Astrocyte (in vitro differentiated cells and primary cell): ENCODE data around the gene CACNA2D4. TPM values are rescaled to one million over a fixed set of nuclear protein-coding genes. Genes with fewer than 3 reads are reported as not detected.

ENCODE experiments used
- DNase-seq: peaks from one replicate; pipeline ENCODE4 v3.0.0-alpha.2; 2010; ENCODE audit warnings: low read depth
- FAIRE-seq: peaks from 2 replicates; lab custom pipeline; 2011; peaks lifted over from hg19 to GRCh38; lab: Jason Lieb, UNC
- H2AFZ ChIP-seq: 2 replicates; pipeline ENCODE4 v1.6.0; 2012; ENCODE audit warnings: low read depth, low read length, inconsistent platforms
- H3K27ac ChIP-seq: 2 replicates; pipeline ENCODE4 v1.5.1; 2011; ENCODE audit warnings: low read depth, low read length, inconsistent platforms
- H3K27me3 ChIP-seq: 2 replicates; pipeline ENCODE4 v1.6.0; 2011; ENCODE audit warnings: low read length, inconsistent platforms; ENCODE audit not compliant: insufficient read depth
- H3K36me3 ChIP-seq: 2 replicates; pipeline ENCODE4 v1.5.1; 2011; ENCODE audit warnings: low read length, inconsistent platforms; ENCODE audit not compliant: insufficient read depth
- H3K4me1 ChIP-seq: 2 replicates; pipeline ENCODE4 v1.5.1; 2011; ENCODE audit warnings: low read length, inconsistent platforms; ENCODE audit not compliant: insufficient read depth
- H3K4me2 ChIP-seq: 2 replicates; pipeline ENCODE4 v1.6.0; 2012; ENCODE audit warnings: low read length, inconsistent platforms
- H3K4me3 ChIP-seq: 2 replicates; pipeline ENCODE4 v1.5.1; 2011; ENCODE audit warnings: low read depth, mild to moderate bottlenecking, low read length, inconsistent platforms; ENCODE audit not compliant: insufficient read depth
- H3K79me2 ChIP-seq: 2 replicates; pipeline ENCODE4 v1.6.0; 2012; ENCODE audit warnings: mild to moderate bottlenecking, low read length, inconsistent platforms; ENCODE audit not compliant: insufficient read depth
- H3K9ac ChIP-seq: 2 replicates; pipeline ENCODE4 v1.6.0; 2012; ENCODE audit warnings: mild to moderate bottlenecking, low read length, inconsistent platforms
- H3K9me3 ChIP-seq: 2 replicates; pipeline ENCODE4 v1.5.1; 2012; ENCODE audit warnings: low read depth, mild to moderate bottlenecking, low read length, inconsistent platforms; ENCODE audit not compliant: insufficient read depth
- H4K20me1 ChIP-seq: 2 replicates; pipeline ENCODE4 v1.6.0; 2012; ENCODE audit warnings: low read length, inconsistent platforms; ENCODE audit not compliant: insufficient read depth
- H3K27ac Mint-ChIP-seq: one replicate; pipeline ENCODE4 v1.8.0; 2021; ENCODE audit warnings: mild to moderate bottlenecking, mixed read lengths; ENCODE audit not compliant: unreplicated experiment
- H3K27me3 Mint-ChIP-seq: one replicate; pipeline ENCODE4 v1.8.0; 2021; ENCODE audit warnings: low read depth, mixed read lengths; ENCODE audit not compliant: unreplicated experiment
- H3K36me3 Mint-ChIP-seq: one replicate; pipeline ENCODE4 v1.8.0; 2021; ENCODE audit warnings: low read depth, mixed read lengths; ENCODE audit not compliant: unreplicated experiment
- H3K4me1 Mint-ChIP-seq: one replicate; pipeline ENCODE4 v1.8.0; 2021; ENCODE audit warnings: low read depth, mixed read lengths; ENCODE audit not compliant: unreplicated experiment
- H3K4me3 Mint-ChIP-seq: one replicate; pipeline ENCODE4 v1.8.0; 2021; ENCODE audit warnings: mild to moderate bottlenecking, moderate library complexity, mixed read lengths; ENCODE audit not compliant: unreplicated experiment
- H3K9me3 Mint-ChIP-seq: one replicate; pipeline ENCODE4 v1.8.0; 2021; ENCODE audit warnings: mild to moderate bottlenecking, mixed read lengths; ENCODE audit not compliant: unreplicated experiment
- EZH2 ChIP-seq: IDR thresholded peaks from 2 replicates; pipeline ENCODE4 v1.6.1; 2012; ENCODE audit warnings: mild to moderate bottlenecking, low read length, inconsistent platforms; ENCODE audit not compliant: insufficient read depth
- total RNA-seq: library from RNA; stranded (reverse); gene quantifications from 2 replicates; pipeline ENCODE4 v1.2.1, GENCODE V29; 2021
- TF ChIP-seq, protein P1 (sequence below): IDR thresholded peaks from 2 replicates; pipeline ENCODE4 v1.5.1; 2011; ENCODE audit warnings: low read depth, mild to moderate bottlenecking, inconsistent platforms, low read length, moderate library complexity; ENCODE audit not compliant: insufficient read depth

CACNA2D4 gene
- total RNA-seq, 1 donor from 2014 or later, result 0.09 TPM

DNA sequence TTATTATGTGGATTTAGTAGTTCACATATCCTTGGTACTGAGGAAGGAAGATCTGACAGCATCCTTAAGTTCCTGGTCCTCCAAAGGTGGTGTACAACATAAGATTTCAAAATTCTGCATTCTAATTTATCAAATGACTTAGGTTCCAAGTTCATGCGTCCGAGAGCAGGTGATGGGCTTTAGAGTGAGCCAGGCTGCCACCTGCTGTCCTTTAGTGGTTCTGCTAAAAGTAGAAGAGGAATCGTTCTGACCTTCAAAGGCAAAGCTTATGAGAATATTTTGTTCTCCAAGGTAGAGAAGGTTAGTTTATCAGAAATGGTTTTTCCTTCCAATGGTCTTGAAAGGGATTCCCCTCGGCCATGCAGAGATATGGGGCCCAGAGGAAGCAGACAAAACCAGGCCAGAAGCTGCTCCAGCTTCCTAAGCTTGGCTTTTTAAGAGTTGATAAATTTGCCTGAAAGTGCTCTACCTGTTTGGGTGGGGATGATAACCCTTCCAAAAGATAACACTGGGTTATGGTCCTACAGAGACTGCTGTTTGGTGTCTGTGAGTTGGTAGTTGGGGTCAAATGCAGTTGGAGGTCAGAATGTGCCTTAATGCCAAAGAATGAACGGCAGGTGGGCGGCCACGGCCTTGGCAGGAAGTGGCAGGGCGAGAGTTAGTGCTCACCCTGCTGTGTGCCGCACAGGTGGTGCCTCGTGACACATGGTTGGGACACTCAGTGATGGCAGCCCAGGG, 127.2 kb downstream of the CACNA2D4 start:
- Mint-ChIP-seq H3K36me3 (peaks cover 12% of the 10 kb centered on the region), H3K9me3 (no peaks in the 10 kb centered on the region), H3K4me3 (no peak overlapping the region), H3K27me3 (no peaks in the 10 kb centered on the region), H3K4me1 (no peaks in the 10 kb centered on the region), H3K27ac (no peak overlapping the region)
- H2AFZ ChIP-seq, result no peak overlapping the region
- peaks cover 4% of the 10 kb centered on the region for H3K36me3 ChIP-seq
- no peaks in the 10 kb centered on the region for H3K79me2 ChIP-seq
- no peak overlapping the region for H3K4me3 ChIP-seq
- TF ChIP-seq, protein P1, sequence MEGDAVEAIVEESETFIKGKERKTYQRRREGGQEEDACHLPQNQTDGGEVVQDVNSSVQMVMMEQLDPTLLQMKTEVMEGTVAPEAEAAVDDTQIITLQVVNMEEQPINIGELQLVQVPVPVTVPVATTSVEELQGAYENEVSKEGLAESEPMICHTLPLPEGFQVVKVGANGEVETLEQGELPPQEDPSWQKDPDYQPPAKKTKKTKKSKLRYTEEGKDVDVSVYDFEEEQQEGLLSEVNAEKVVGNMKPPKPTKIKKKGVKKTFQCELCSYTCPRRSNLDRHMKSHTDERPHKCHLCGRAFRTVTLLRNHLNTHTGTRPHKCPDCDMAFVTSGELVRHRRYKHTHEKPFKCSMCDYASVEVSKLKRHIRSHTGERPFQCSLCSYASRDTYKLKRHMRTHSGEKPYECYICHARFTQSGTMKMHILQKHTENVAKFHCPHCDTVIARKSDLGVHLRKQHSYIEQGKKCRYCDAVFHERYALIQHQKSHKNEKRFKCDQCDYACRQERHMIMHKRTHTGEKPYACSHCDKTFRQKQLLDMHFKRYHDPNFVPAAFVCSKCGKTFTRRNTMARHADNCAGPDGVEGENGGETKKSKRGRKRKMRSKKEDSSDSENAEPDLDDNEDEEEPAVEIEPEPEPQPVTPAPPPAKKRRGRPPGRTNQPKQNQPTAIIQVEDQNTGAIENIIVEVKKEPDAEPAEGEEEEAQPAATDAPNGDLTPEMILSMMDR, result peak; percentile 87
- no peak for TF ChIP-seq EZH2
- H3K27ac ChIP-seq, result no peak overlapping the region
- H3K4me1 ChIP-seq, result peaks cover 1% of the 10 kb centered on the region
- DNase-seq (peak; percentile 23), FAIRE-seq (peak; percentile 83)
- H3K27me3 ChIP-seq, result no peaks in the 10 kb centered on the region
- H3K4me2 ChIP-seq, result no peak overlapping the region
- H3K9me3 ChIP-seq, result no peaks in the 10 kb centered on the region
- no peak overlapping the region for H3K9ac ChIP-seq
- H4K20me1 ChIP-seq, result peaks cover 9% of the 10 kb centered on the region

DNA sequence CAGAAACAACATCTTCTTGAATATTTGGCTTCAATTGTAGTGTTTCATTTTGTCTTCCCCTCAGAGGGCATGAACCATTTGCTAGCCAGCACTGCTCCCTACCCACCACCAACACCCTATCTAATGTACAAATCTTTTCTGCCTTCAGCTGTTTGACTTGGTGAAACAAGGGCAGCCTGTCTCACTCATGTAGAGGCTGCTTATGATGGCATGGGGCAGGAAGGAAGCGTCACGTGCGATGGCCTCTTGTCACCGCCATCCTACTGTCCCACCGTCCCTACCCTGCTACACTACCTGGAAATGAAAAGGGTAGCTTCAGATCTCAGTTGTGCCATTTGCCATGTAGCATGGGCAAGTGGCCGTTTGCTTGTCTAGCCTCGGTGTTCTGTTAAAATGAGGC, 128.0 kb downstream of the CACNA2D4 start:
- Histone ChIP-seq H3K9me3 (no peaks in the 10 kb centered on the region), H3K27ac (no peak overlapping the region), H3K4me1 (no peaks in the 10 kb centered on the region), H3K4me2 (no peak overlapping the region), H4K20me1 (peaks cover 13% of the 10 kb centered on the region), H3K4me3 (no peak overlapping the region), H3K36me3 (peaks cover 6% of the 10 kb centered on the region), H3K79me2 (no peaks in the 10 kb centered on the region), H2AFZ (no peak overlapping the region), H3K9ac (no peak overlapping the region), H3K27me3 (no peaks in the 10 kb centered on the region)
- no peak for DNase-seq
- Mint-ChIP-seq H3K4me3 (no peak overlapping the region), H3K9me3 (no peaks in the 10 kb centered on the region), H3K4me1 (no peaks in the 10 kb centered on the region), H3K27ac (no peak overlapping the region), H3K36me3 (peaks cover 12% of the 10 kb centered on the region), H3K27me3 (no peaks in the 10 kb centered on the region)
- TF ChIP-seq, protein P1, result no peak
- TF ChIP-seq EZH2, result no peak
- no peak for FAIRE-seq

DNA sequence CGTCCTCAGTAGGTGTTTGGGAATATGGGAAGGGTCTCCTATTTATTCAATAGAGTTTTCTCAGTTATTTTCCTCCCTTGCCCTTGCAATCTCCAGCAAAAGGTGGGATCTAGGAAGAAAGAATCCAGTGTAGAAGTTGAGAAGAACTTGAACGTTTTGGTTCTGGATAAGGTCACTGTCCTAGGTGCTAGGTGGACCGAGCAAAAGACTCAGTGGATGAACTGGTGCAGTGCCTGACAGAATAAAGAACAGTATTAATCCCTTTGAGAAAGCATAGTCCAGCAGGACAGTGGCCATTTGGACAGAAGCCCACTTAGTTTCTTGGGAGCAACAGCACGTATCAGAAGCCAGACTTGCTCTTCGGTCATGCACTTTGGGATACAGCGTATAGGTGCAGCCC, 130.7 kb downstream of the CACNA2D4 start:
- no peak for FAIRE-seq

More for the DNA sequence above, 130.7 kb downstream of the CACNA2D4 start:
- Histone ChIP-seq H3K4me1 (no peaks in the 10 kb centered on the region), H3K79me2 (no peaks in the 10 kb centered on the region), H4K20me1 (peaks cover 16% of the 10 kb centered on the region), H3K4me3 (no peak overlapping the region), H3K9me3 (no peaks in the 10 kb centered on the region), H2AFZ (no peak overlapping the region), H3K27me3 (no peaks in the 10 kb centered on the region), H3K27ac (no peak overlapping the region), H3K36me3 (peaks cover 6% of the 10 kb centered on the region), H3K9ac (no peak overlapping the region), H3K4me2 (no peak overlapping the region)
- Mint-ChIP-seq H3K9me3 (no peaks in the 10 kb centered on the region), H3K4me3 (no peak overlapping the region), H3K27me3 (no peaks in the 10 kb centered on the region), H3K27ac (no peak overlapping the region), H3K36me3 (peaks cover 15% of the 10 kb centered on the region), H3K4me1 (peaks cover 5% of the 10 kb centered on the region)
- TF ChIP-seq, protein P1, result no peak
- TF ChIP-seq EZH2, result no peak
- no peak for DNase-seq
